CD4-positive, alpha-beta T cell treated with Interleukin-12 subunit alpha and Interleukin-12 subunit beta, for 1 hour (primary cell): Measurements from ENCODE around the gene ABHD14A.
"Not testable (repeated sequence)": the region's sequence is repeated elsewhere in the genome, so short reads cannot be mapped to it uniquely, and the experiment has no call there.

Experiments
- DNase-seq: peaks from one replicate; pipeline ENCODE4 v3.0.0-alpha.2; 2020

ABHD14A gene

GRCh38 chr3:51974963-51975851 lies at the start of gene ABHD14A:
TSS of gene ABHD14A (plus strand) at chr3:51975064. CDS start at chr3:51975136, 72 bp downstream.
- peak; percentile 84 for DNase-seq

DNA sequence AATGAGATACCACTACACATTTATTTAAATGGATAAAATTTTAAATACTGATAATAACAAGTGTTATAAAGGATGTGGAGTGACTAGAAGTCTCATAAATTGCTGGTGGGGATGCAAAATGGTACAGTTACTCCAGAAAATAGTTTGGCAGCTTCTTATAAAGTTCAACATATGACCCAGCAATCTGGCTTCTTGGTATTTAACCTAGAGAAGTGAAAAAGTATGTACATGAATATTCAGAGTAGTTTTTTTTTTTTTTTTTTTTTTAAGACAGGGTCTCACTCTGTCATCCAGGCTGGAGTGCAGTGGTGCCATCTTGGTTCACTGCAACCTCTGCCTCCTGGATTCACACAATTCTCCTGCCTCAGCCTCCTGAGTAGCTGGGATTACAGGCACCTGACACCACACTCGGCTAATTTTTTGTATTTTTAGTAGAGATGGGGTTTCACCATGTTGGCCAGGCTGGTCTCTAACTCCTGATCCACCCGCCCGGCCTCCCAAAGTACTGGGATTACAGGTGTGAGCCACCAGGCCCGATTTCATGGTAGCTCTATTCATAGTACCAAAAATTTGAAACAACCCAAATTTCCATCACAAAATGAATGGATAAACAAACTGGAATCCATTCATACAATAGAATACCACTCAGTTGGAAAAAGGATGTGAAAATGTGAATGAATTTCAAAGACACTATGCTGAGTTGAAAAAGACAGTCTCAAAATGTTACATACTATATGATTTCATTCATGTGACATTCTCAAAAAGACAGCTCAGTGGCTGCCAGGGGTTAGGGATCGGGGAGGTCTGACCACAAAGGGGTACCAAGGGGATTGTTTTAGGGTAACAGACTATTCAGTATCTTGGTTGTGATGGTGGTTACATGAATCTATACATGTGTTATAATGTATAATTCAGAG lies 47.5 kb upstream of the ABHD14A start:
- no peak for DNase-seq

- DNase-seq: no peak
Observed at GRCh38 chr3:51928438-51928837, 46.4 kb upstream of the ABHD14A start.

GRCh38 chr3:51928981-51929380 lies 45.9 kb upstream of the ABHD14A start:
- DNase-seq: not testable (repeated sequence)

DNA sequence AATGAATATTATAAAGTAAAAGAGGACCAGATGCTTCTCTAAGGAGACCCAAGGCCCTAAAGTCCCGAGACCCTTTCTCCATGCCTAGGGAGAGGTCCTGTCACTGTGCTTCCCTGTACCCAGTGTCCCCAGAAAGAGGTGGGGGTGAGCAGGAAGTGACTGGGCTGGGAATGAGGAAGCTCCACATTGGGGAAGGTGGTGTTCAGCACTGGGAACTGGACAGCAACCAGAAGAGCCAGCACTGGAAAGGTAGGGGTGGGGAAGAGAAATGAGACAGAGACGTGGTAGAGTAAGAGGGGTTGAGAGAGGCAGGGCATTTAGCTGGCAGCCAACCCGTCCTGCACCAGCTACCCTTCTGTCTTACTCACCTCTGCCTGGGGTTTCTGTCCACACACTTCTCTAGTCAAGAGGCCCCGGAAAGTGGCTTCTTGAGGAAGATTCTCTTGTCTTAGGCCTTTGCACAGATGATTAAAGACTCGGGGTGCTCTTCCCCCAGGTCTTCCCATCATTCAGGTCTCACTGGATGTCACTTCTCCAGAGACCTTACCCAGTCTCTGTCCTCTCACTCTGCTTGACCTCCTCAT lies 45.4 kb upstream of the ABHD14A start:
- DNase-seq: no peak

DNA sequence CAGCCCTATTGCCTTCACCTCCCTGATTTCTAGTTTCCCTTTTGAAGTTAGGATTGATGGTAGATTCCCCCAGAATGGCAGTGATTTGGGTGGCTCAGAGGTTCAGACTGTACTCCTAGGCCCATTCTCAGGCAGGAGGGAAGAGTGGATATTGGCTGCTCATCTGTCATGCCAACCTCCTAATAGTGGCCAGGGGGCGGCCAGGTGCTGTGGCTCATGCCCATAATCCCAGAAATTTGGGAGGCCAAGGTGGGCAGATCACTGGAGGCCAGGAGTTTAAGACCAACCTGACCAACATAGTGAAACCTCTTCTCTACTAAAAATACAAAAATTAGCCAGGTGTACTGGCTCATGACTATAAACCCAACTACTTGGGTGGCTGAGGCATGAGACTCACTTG lies 44.4 kb upstream of the ABHD14A start:
- DNase-seq: no peak

DNA sequence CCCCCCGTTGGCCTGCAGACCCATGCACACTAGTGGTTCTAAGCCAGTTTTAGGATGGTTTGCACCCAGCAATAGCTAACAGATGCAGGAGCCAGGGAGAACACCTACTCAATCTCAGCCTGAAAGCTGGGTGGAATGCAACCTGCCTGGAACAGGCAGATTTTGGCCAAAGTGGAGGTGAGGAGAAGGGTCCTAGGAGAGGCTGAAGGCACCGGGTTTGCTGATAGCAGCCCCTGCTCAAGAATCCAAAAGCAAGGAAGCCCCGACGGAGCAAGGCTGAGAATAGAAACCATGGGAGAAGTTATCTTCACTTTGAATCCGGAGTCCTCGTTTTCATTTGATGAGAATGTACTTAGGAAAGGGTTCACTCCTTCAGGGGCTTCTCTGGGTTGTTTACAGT lies 43.1 kb upstream of the ABHD14A start:
- no peak for DNase-seq

DNA sequence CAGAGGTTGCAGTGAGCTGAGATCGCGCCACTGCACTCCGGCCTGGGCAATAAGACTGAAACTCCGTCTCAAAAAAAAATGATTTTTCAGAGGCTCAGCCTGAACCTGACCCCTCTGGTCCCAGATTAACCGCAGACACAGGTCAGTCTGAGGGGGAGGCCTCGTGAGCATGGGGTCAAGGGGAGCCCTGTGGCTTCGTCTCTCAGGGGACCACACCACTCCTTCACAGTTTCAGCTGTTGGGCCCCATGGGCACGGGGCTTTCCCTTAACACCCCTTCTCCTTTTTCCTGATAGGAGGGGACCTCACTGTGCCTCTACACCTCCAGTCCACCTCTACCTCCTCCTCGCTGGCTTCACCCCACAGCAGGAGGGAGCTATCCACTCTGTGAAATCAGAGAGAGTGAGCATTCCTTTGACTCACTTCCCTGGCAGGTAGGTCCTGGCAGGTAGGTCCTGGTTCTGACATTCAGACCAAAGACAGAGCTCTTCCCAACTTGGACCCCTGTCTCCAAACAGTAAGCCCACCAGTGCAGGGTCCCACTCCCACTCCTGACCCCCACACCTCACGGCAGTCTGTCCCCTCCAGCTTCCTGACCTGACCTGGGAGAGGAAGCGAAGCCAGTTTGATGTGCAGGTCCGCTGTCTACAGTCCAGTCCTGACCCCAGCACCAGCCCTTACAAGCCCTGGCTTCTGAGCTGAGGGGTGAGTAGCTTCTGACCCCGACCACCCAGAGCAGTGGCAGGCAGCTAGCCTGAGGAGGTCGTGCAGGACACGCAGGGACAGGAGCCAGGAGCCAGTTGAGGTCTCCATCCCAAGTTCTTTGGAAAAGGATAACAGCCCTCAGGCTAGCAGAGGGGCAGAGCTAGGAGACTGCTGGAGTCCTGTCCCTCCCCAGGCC lies 42.1 kb upstream of the ABHD14A start:
- no peak for DNase-seq

DNA sequence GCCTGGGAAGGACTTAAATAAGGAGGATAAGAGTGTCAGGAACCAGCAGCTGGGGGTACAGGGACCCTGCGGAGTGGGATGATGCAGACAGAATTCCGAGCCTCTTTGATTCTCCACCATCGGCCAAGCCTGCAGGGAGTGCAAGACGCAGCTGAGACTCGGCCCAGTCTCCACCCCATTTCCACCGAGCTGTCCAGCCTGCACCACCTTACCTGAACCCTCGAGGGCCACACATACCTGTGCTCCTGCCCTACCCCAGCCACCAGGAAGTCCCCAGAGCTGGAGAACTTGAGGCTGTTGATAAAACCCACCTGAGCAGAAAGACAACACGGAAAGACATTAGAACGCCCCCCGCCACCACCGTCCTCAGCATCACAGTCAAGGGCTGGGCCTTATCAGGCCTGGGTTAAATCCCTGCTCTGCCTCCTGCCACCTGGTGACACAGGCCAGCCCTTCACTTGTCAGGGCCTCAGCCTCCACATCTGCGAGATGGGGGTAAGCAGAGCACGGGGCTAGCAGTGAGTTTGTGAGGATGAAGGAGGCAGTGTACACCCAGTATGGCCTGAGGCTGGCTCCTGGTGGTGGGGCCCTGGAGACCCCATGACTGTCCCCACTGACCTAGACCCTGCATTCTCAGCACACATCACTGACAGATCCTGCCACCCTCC lies 41.3 kb upstream of the ABHD14A start:
- no peak for DNase-seq

DNA sequence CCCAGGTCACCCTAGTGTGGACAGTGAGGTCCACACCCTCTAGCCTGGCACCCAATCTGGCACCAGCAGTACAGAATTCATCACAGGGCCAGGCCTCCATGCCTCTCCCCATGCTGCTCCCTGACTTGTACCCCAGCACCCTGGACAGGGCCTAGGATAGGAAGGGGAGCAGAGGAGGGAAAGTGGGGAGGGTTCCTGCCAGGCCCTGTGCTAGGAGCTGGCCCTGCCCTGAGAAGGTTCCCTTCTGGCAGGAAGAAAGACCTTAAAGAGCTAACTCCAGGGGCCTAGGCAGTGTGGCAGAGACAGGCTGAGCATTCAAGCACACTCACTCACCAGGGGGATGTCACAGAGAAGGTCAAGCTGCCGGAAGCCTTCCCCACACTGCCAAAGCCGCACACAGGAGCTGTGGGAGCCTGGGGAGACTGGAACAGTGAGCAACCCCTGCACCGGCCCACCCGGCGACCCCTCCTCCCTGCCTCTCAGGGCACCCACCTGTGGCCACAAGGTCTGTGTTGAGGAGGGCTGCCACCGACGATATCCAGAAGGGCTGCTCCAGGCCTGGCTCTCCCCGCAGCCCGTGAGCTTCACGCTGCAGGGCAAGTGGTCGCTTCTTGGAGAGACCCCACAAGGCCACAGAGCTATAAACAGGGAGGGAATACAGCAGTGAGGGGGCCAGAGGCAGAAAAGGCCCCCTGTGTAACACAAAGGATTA lies 40.6 kb upstream of the ABHD14A start:
- DNase-seq: no peak

- no peak for DNase-seq
Observed at GRCh38 chr3:51934991-51935885, 39.6 kb upstream of the ABHD14A start.

- no peak for DNase-seq
Observed at GRCh38 chr3:51935886-51936755, 38.7 kb upstream of the ABHD14A start.

GRCh38 chr3:51937014-51937413 lies 37.9 kb upstream of the ABHD14A start:
- DNase-seq: no peak

DNA sequence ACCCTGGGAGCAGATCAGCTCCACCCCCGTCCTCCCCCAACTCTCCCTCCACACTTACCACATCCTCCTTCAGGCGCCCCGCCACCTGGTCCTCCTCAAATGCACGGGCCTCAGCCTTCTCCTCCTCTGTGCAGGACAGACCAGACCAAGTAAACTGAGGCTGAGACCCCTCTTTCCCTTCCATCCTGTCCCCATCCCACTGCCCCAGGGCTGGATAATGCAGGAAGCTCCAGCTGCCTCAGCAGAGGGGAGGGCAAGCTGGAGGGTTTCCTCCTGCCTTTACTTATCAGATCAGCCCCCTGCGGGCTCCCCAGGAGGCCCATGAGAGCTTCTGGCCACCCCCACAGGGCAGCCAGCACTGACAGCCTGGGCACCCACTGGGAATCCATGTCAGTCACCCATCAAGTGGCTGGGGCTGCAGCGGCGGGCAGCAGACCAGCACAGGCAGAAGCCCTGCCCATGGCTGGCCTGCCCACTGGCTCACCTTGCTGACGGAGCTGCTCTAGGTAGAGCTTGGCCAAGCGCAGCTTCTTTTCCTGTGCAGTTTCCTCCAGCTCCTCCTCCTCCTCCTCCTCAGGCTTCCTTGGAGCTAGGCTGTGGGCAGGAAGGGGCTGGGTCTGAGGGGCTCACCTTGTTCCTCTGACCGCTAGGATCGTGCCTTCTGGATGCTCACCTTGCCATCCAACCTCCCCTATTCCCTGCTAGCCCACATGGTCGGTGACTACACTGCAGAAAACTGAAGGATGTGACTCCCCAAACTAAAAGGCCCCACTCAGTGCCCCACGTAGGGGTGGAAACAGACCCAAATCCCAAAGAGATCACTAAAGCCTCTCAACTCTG lies 37.0 kb upstream of the ABHD14A start:
- no peak for DNase-seq

DNA sequence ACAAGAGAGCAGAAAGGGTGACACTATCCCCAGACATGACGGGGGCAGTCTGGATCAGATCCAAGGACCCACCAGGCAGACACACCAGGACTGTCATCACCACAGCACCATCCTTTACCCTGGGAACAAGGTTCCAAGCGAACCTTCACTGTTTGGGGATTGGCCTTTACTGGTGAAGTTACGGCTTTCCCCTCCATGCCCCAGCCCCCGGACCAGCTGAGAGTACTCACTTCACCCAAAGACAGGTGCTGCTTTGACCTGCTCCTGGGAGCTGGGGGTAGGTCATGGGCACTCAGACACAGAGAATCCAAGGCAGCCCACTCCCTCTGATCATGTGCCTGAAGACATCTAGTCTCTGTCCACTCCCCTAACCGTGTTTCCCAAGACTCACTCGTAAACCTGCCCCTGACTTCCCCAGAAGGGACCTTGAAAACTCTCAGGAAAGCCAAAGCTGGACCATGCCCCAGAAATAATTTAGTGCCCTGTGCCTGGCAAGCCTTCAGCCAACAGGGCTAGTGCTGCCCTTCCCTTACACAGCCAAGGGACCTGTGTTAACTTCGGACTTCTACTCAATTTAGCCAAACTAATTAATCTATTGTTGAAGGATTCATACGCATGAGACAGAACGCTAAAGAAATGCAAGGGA lies 36.0 kb upstream of the ABHD14A start:
- no peak for DNase-seq

DNA sequence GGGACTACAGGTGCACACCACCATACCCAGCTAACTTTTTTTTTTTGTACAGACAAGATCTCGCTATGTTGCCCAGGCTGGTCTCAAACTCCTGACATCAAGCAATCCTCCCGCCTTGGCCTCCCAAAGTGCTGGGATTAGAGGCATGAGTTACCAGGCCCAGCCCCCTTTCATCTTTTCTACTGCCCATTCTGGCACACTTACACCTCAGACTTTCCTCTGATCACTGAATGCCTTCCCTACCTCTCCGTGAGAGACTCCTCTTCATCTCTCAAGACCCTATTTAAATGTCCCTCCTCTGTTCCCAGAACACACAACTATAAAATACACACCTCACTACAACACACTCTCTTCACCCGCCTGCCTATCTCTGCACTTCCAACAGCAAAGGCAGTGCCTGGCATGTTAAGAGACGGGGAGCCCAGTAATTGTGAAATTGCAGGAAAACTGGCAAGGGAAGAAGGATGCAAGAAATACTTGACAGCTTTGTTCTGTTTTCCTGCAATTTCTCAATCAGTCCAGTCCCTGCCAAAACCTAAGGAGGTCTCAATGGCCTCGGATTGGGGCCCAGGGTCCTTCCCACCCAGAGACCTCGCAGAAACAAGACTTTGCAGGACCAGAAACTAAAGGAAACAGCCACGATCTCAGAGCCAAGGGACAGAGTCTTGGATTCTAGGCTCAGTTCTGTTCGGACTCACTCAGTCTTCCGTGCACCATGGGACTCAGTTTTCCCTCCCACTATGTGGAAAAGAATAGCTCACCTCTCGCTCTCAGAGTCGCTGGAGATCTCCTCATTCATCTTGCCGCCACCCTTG lies 34.0 kb upstream of the ABHD14A start:
- no peak for DNase-seq

GRCh38 chr3:51941463-51941797 lies 33.4 kb upstream of the ABHD14A start:
- no peak for DNase-seq
